GM12878 (cell line): ENCODE data around the gene ZNF646. TPM values are rescaled to one million over a fixed set of nuclear protein-coding genes. Genes with fewer than 3 reads are reported as not detected.

ENCODE experiments used
- ATAC-seq: fragments of 200-7000 bp; cut with Tn5 transposase; 3 replicates; pipeline ENCODE4 v1.9.1; 2020; ENCODE audit warnings: mild to moderate bottlenecking, moderate library complexity
- BruUV-seq: library from RNA; stranded (reverse); fragments of 400-500 nt; replicated peaks from 2 replicates; lab custom pipeline; 2021; lab: Mats Ljungman, UMichigan
- CTCF ChIA-PET: fragments of 300-600 bp; sonication (Branson Sonifier 250); formaldehyde crosslinking; extraction: SDS; loops from one replicate; lab custom pipeline; 2021; ENCODE audit warnings: inconsistent platforms; lab: Yijun Ruan, JAX
- POLR2A ChIA-PET: fragments of 350-600 bp; formaldehyde crosslinking; extraction: SDS; loops from one replicate; lab custom pipeline; 2021; ENCODE audit warnings: inconsistent platforms; lab: Charles Lee
- RAD21 ChIA-PET: fragments of 300-600 bp; sonication (Branson Sonifier 250); formaldehyde crosslinking; loops from one replicate; lab custom pipeline; 2023; ENCODE audit warnings: antibody characterized with exemption; ENCODE audit not compliant: unreplicated experiment; lab: Charles Lee
- SMC1A ChIA-PET: fragments of 300-600 bp; sonication (Branson Sonifier 250); formaldehyde crosslinking; loops from one replicate; lab custom pipeline; 2023; ENCODE audit not compliant: unreplicated experiment, uncharacterized antibody; lab: Charles Lee
- DNase-seq: peaks from one replicate; pipeline ENCODE4 v3.0.0-alpha.2; 2011; ENCODE audit warnings: low read depth, low spot score
- FAIRE-seq: peaks from 3 replicates; lab custom pipeline; 2011; peaks lifted over from hg19 to GRCh38; lab: Jason Lieb, UNC
- H2AFZ ChIP-seq: 2 replicates; pipeline ENCODE4 v1.6.0; 2011; ENCODE audit warnings: low read depth, low read length, control low read depth; ENCODE audit not compliant: control insufficient read depth
- H3K27ac ChIP-seq: 2 replicates; pipeline ENCODE4 v1.5.1; 2011; ENCODE audit warnings: control low read depth; ENCODE audit not compliant: control insufficient read depth, insufficient read depth
- H3K27me3 ChIP-seq, 2 experiments: replicated peaks in 1 of 2; 2 replicates each; pipeline versions ENCODE4 v1.6.0 to v1.6.1; 2011; ENCODE audit warnings: low read length in 1 of 2; ENCODE audit not compliant: control insufficient read depth in 2 of 2, insufficient read depth in 2 of 2
- H3K36me3 ChIP-seq, 2 experiments: 2 replicates each; pipeline ENCODE4 v1.5.1; 2011; ENCODE audit warnings: low read length in 1 of 2; ENCODE audit not compliant: control insufficient read depth in 2 of 2, insufficient read depth in 2 of 2
- H3K4me1 ChIP-seq: 2 replicates; pipeline ENCODE4 v1.6.1; 2011; ENCODE audit warnings: mild to moderate bottlenecking, low read length, moderate library complexity, mixed read lengths; ENCODE audit not compliant: control insufficient read depth, insufficient read depth
- H3K4me2 ChIP-seq: 2 replicates; pipeline ENCODE4 v1.6.0; 2011; ENCODE audit warnings: control low read depth; ENCODE audit not compliant: control insufficient read depth, insufficient read depth
- H3K4me3 ChIP-seq: fragments of 200-600 bp; sonication (generic); 2 replicates; pipeline ENCODE4 v1.5.1; 2016
- H3K79me2 ChIP-seq: 2 replicates; pipeline ENCODE4 v1.6.0; 2011; ENCODE audit warnings: low read length; ENCODE audit not compliant: control insufficient read depth, insufficient read depth
- H3K9ac ChIP-seq: 2 replicates; pipeline ENCODE4 v1.8.0; 2011; ENCODE audit warnings: low read length, control low read depth, mixed read lengths; ENCODE audit not compliant: control insufficient read depth, insufficient read depth
- H3K9me3 ChIP-seq: replicated peaks from 3 replicates; pipeline ENCODE4 v1.5.1; 2011; ENCODE audit warnings: mild to moderate bottlenecking, low read length; ENCODE audit not compliant: control insufficient read depth, insufficient read depth
- H4K20me1 ChIP-seq: 2 replicates; pipeline ENCODE4 v1.6.0; 2011; ENCODE audit not compliant: control insufficient read depth, insufficient read depth
- CEBPB ChIP-seq, 2 experiments: fragments of 150-350 bp in 1 of 2; IDR thresholded peaks; 2 replicates each; pipeline ENCODE4 v1.6.1; 2012 to 2014; ENCODE audit warnings: low read depth in 2 of 2, low read length in 2 of 2, borderline replicate concordance in 1 of 2, inconsistent platforms in 1 of 2
- EZH2 ChIP-seq: IDR thresholded peaks from 2 replicates; pipeline ENCODE4 v1.6.1; 2012; ENCODE audit warnings: low read depth, mild to moderate bottlenecking, control low read depth, inconsistent platforms, low read length, borderline replicate concordance; ENCODE audit not compliant: control insufficient read depth
- MYC ChIP-seq: IDR thresholded peaks from 2 replicates; pipeline ENCODE4 v1.6.1; 2011; ENCODE audit warnings: mild to moderate bottlenecking, low read length, moderate library complexity, inconsistent platforms; ENCODE audit not compliant: insufficient read depth, insufficient replicate concordance, insufficient read length, severe bottlenecking
- NR2C2 ChIP-seq: IDR thresholded peaks from 2 replicates; pipeline ENCODE4 v1.6.1; 2011; ENCODE audit warnings: borderline replicate concordance, low read depth; ENCODE audit not compliant: control insufficient read depth, insufficient read length
- RB1 ChIP-seq: fragments of 450-650 bp; formaldehyde crosslinking; IDR thresholded peaks from 2 replicates; pipeline ENCODE4 v1.6.1; 2017; ENCODE audit warnings: mild to moderate bottlenecking, borderline replicate concordance
- RFX5 ChIP-seq: IDR thresholded peaks from 2 replicates; pipeline ENCODE4 v1.6.1; 2011; ENCODE audit warnings: low read depth, low read length, improper control_type of control experiment
- WGBS: methylation state at CpG from one replicate; pipeline ENCODE4 v1.1.6; 2016; ENCODE audit warnings: low lambda C conversion rate; ENCODE audit not compliant: insufficient replicate concordance, insufficient coverage; ENCODE audit errors: missing lambda C conversion rate; 5-methylcytosine and 5-hydroxymethylcytosine counted together
- in situ Hi-C: fragments of 300-500 bp; cut with MboI; formaldehyde crosslinking; loops from 9 replicates; pipeline ENCODE4 v1.14.3; 2018; ENCODE audit warnings: mixed read lengths
- intact Hi-C: fragments of 100-400 bp; cut with micrococcal nuclease; formaldehyde crosslinking; loops from one replicate; pipeline ENCODE4 v1.14.2; 2022; ENCODE audit not compliant: unreplicated experiment
- polyA plus RNA-seq, 11 experiments: library from polyadenylated mRNA; depleted of rRNA in 4 of 11; unstranded in 6 of 11; stranded (reverse) in 5 of 11; fragments of >200 nt; fragmentation: Nextera tagmentation in 4 of 11; fragmentation: Illumina TruSeq in 1 of 11; extraction: Ambion mirVana in 4 of 11; extraction: Trizol in 1 of 11; gene quantifications; 1 replicate in 1 of 11; 2 replicates in 10 of 11; pipeline versions ENCODE4 v1.2.1 to v1.2.3, GENCODE V29; 2011 to 2016; ENCODE audit warnings: inconsistent platforms in 2 of 11, missing spikeins in 2 of 11, low read depth in 1 of 11
- total RNA-seq, 4 experiments: library from RNA; depleted of rRNA in 3 of 4; stranded (reverse); fragments of >200 nt in 3 of 4; fragmentation: Illumina TruSeq in 1 of 4; extraction: Trizol in 1 of 4; gene quantifications; 2 replicates each; pipeline versions ENCODE4 v1.2.1 to v1.2.3, GENCODE V29; 2013 to 2021
- TF ChIP-seq, protein P1 (sequence below): IDR thresholded peaks from 2 replicates; pipeline ENCODE4 v1.6.1; 2012; ENCODE audit warnings: low read length, inconsistent platforms
- TF ChIP-seq, protein P2 (sequence below): fragments of 450-650 bp; IDR thresholded peaks from 2 replicates; pipeline ENCODE4 v1.6.1; 2018; ENCODE audit warnings: borderline replicate concordance, mild to moderate bottlenecking; ENCODE audit not compliant: partially characterized antibody

Gene ZNF646
- total and polyA plus RNA-seq, 10 of the 15 experiments (the other 5 are each of a cell fraction or from before 2014, with no cell fraction given), result 0.10 to 21.8 (median 6.4) TPM

GRCh38 chr16:31063495-31063842 is 10.8 kb upstream of the ZNF646 start:
- SMC1A ChIA-PET, result no interaction called here
- RAD21 ChIA-PET, result no interaction called here
- no peak for TF ChIP-seq RFX5
- no peak for TF ChIP-seq MYC
- TF ChIP-seq CEBPB (IDR thresholded peaks at IDR 0.05; ENCODE audit: borderline replicate concordance in 1 of 2, low read depth in 2 of 2, low read length in 2 of 2), result no peak
- no peak for TF ChIP-seq RB1
- no peak for TF ChIP-seq NR2C2
- TF ChIP-seq EZH2, result no peak
- TF ChIP-seq, protein P1, sequence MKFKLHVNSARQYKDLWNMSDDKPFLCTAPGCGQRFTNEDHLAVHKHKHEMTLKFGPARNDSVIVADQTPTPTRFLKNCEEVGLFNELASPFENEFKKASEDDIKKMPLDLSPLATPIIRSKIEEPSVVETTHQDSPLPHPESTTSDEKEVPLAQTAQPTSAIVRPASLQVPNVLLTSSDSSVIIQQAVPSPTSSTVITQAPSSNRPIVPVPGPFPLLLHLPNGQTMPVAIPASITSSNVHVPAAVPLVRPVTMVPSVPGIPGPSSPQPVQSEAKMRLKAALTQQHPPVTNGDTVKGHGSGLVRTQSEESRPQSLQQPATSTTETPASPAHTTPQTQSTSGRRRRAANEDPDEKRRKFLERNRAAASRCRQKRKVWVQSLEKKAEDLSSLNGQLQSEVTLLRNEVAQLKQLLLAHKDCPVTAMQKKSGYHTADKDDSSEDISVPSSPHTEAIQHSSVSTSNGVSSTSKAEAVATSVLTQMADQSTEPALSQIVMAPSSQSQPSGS, result no peak
- TF ChIP-seq, protein P2, sequence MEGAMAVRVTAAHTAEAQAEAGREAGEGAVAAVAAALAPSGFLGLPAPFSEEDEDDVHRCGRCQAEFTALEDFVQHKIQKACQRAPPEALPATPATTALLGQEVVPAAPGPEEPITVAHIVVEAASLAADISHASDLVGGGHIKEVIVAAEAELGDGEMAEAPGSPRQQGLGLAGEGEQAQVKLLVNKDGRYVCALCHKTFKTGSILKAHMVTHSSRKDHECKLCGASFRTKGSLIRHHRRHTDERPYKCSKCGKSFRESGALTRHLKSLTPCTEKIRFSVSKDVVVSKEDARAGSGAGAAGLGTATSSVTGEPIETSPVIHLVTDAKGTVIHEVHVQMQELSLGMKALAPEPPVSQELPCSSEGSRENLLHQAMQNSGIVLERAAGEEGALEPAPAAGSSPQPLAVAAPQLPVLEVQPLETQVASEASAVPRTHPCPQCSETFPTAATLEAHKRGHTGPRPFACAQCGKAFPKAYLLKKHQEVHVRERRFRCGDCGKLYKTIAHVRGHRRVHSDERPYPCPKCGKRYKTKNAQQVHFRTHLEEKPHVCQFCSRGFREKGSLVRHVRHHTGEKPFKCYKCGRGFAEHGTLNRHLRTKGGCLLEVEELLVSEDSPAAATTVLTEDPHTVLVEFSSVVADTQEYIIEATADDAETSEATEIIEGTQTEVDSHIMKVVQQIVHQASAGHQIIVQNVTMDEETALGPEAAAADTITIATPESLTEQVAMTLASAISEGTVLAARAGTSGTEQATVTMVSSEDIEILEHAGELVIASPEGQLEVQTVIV, result no peak
- TF ChIP-seq, all 136 proteins: peak for 0
- H3K9ac ChIP-seq, result no peak overlapping the region
- 98% methylated on average over 9 of the region's 9 CpGs for WGBS
- intact Hi-C loops (no loop called here), in situ Hi-C loops (no loop called here)
- no peak for DNase-seq
- no peak overlapping the region for H3K4me3 ChIP-seq
- peaks cover 6% of the 10 kb centered on the region for H3K79me2 ChIP-seq
- H3K4me2 ChIP-seq, result no peak overlapping the region
- no peak for ATAC-seq
- FAIRE-seq, result no peak
- ChIA-PET POLR2A (interaction anchor here (0.6 kb wide), 2 partner anchors 7 to 234 kb away, joined by 5 to 6 read pairs; no protein-coding TSS in a partner anchor), CTCF (no interaction called here)
- H3K9me3 ChIP-seq, result no peaks in the 10 kb centered on the region
- H3K4me1 ChIP-seq, result no peaks in the 10 kb centered on the region
- H3K27ac ChIP-seq, result no peak overlapping the region
- no peaks in the 10 kb centered on the region for H3K27me3 ChIP-seq
- BruUV-seq, result no TSS peak
- H2AFZ ChIP-seq, result no peak overlapping the region
- H3K36me3 ChIP-seq, result peaks cover 11 to 23% of the 10 kb centered on the region in 2 experiments
- no peaks in the 10 kb centered on the region for H4K20me1 ChIP-seq
